B cell (primary cell): ENCODE measurements around the gene PHYH. TPM values are rescaled to one million over a fixed set of nuclear protein-coding genes. Genes with fewer than 3 reads are reported as not detected.
"Not testable (repeated sequence)": the region's sequence is repeated elsewhere in the genome, so short reads cannot be mapped to it uniquely, and the experiment has no call there.

Source experiments
- ATAC-seq: fragments of 200-7000 bp; cut with Tn5 transposase; one replicate; pipeline ENCODE4 v1.10.0; 2021; ENCODE audit warnings: low read depth, mild to moderate bottlenecking, moderate number of reproducible peaks, moderate library complexity
- CTCF ChIA-PET: fragments of 350-600 bp; sonication (Branson Sonifier 250); formaldehyde crosslinking; loops from one replicate; lab custom pipeline; 2021; ENCODE audit warnings: antibody characterized with exemption, inconsistent platforms; lab: Charles Lee
- POLR2A ChIA-PET: fragments of 350-600 bp; sonication (Branson Sonifier 250); formaldehyde crosslinking; loops from one replicate; lab custom pipeline; 2021; ENCODE audit warnings: antibody characterized with exemption; lab: Charles Lee
- DNase-seq: peaks from one replicate; pipeline ENCODE4 v3.0.0; 2013
- H2AFZ ChIP-seq: 2 replicates; pipeline ENCODE4 v1.6.1; 2012; ENCODE audit warnings: mild to moderate bottlenecking, low read depth, low read length; ENCODE audit not compliant: insufficient read depth, poor library complexity, severe bottlenecking
- H3K27ac ChIP-seq, 2 donors: 1 replicate in 1 of 2; 2 replicates in 1 of 2; pipeline ENCODE4 v1.5.1; 2012 to 2013; ENCODE audit warnings: low read length in 2 of 2, mild to moderate bottlenecking in 2 of 2, moderate library complexity in 1 of 2
- H3K27me3 ChIP-seq, 4 experiments: fragments of 200-600 bp in 1 of 4; sonication (generic) in 1 of 4; replicated peaks in 1 of 4; 1 replicate in 2 of 4; 2 replicates in 2 of 4; pipeline versions ENCODE4 v1.6.1 to v1.7.0; 2013 to 2016; ENCODE audit warnings: low read length in 3 of 4, mild to moderate bottlenecking in 2 of 4, mixed read lengths in 1 of 4, moderate library complexity in 1 of 4; ENCODE audit not compliant: insufficient read depth in 4 of 4, control insufficient read depth in 3 of 4; ENCODE audit errors: control extremely low read depth in 1 of 4
- H3K36me3 ChIP-seq, 2 experiments: replicated peaks in 1 of 2; 1 replicate in 1 of 2; 2 replicates in 1 of 2; pipeline versions ENCODE4 v1.6.1 to v1.7.1; 2013; ENCODE audit warnings: low read length in 1 of 2; ENCODE audit not compliant: insufficient read depth in 2 of 2, control insufficient read depth in 1 of 2; ENCODE audit errors: control extremely low read depth in 1 of 2, extremely low read depth in 1 of 2
- H3K4me1 ChIP-seq, 2 donors: fragments of 200-600 bp in 1 of 2; sonication (generic) in 1 of 2; 1 replicate in 1 of 2; 2 replicates in 1 of 2; pipeline versions ENCODE4 v1.5.1 to v1.6.1; 2013 to 2017; ENCODE audit warnings: low read length in 2 of 2; ENCODE audit not compliant: control insufficient read depth in 2 of 2, insufficient read depth in 2 of 2
- H3K4me2 ChIP-seq: replicated peaks from 2 replicates; pipeline ENCODE3; 2012; ENCODE audit warnings: mild to moderate bottlenecking, low read depth, low read length; ENCODE audit not compliant: poor library complexity, severe bottlenecking
- H3K4me3 ChIP-seq, 5 experiments: fragments of 200-600 bp in 1 of 5; sonication (generic) in 1 of 5; 1 replicate in 3 of 5; 2 replicates in 2 of 5; pipeline versions ENCODE4 v1.5.1 to v1.7.0; 2011 to 2016; ENCODE audit warnings: low read length in 4 of 5, mild to moderate bottlenecking in 4 of 5, low read depth in 2 of 5, control low read depth in 1 of 5, moderate library complexity in 1 of 5; ENCODE audit not compliant: insufficient read depth in 1 of 5; ENCODE audit errors: control extremely low read depth in 1 of 5, extremely low read depth in 1 of 5
- H3K79me2 ChIP-seq: fragments of 200-600 bp; sonication (generic); one replicate; pipeline ENCODE4 v1.6.0; 2016; ENCODE audit warnings: low read length; ENCODE audit not compliant: control insufficient read depth, insufficient read depth
- H3K9ac ChIP-seq: fragments of 200-600 bp; sonication (generic); 2 replicates; pipeline ENCODE4 v1.6.1; 2017; ENCODE audit warnings: mild to moderate bottlenecking, low read length, moderate library complexity
- H3K9me3 ChIP-seq, 3 donors: one replicate each; pipeline versions ENCODE4 v1.6.1 to v1.7.1; 2013; ENCODE audit warnings: low read length in 2 of 3; ENCODE audit not compliant: control insufficient read depth in 2 of 3, insufficient read depth in 1 of 3; ENCODE audit errors: control extremely low read depth in 1 of 3
- H4K20me1 ChIP-seq: 2 replicates; pipeline ENCODE4 v1.6.0; 2012; ENCODE audit warnings: mild to moderate bottlenecking, low read length; ENCODE audit not compliant: insufficient read depth, control insufficient read depth, poor library complexity, severe bottlenecking
- H3K27ac Mint-ChIP-seq: one replicate; pipeline ENCODE4 v1.8.0; 2021; ENCODE audit warnings: mixed read lengths
- H3K27me3 Mint-ChIP-seq: one replicate; pipeline ENCODE4 v1.8.0; 2021; ENCODE audit warnings: mixed read lengths
- H3K4me1 Mint-ChIP-seq: one replicate; pipeline ENCODE4 v1.8.0; 2021; ENCODE audit warnings: mixed read lengths
- H3K4me3 Mint-ChIP-seq: one replicate; pipeline ENCODE4 v1.8.0; 2021; ENCODE audit warnings: mixed read lengths
- H3K9me3 Mint-ChIP-seq: one replicate; pipeline ENCODE4 v1.8.0; 2022; ENCODE audit warnings: mixed read lengths; ENCODE audit not compliant: insufficient read depth
- EZH2 ChIP-seq: IDR thresholded peaks from 2 replicates; pipeline ENCODE4 v1.6.1; 2012; ENCODE audit warnings: borderline replicate concordance, low read depth, mild to moderate bottlenecking, moderate library complexity, low read length; ENCODE audit not compliant: insufficient read depth, poor library complexity, severe bottlenecking
- WGBS: methylation state at CpG from one replicate; pipeline ENCODE4 v1.1.5; 2013; ENCODE audit warnings: missing lambda C conversion rate; ENCODE audit not compliant: insufficient coverage; 5-methylcytosine and 5-hydroxymethylcytosine counted together
- intact Hi-C: fragments of 100-400 bp; cut with micrococcal nuclease; formaldehyde crosslinking; loops from one replicate; pipeline ENCODE4 v1.10.0; 2022
- polyA plus RNA-seq: library from polyadenylated mRNA; depleted of rRNA; stranded (reverse); fragments of >200 nt; gene quantifications from 2 replicates; pipeline ENCODE4 v1.2.3, GENCODE V29; 2012
- total RNA-seq, 2 donors: library from RNA; stranded (reverse); fragments of 120-200 nt in 1 of 2; gene quantifications; 1 replicate in 1 of 2; 2 replicates in 1 of 2; pipeline versions ENCODE4 v1.2.3 to v1.2.4, GENCODE V29; 2013 to 2022
- TF ChIP-seq, protein P1 (sequence below): fragments of 200-600 bp; IDR thresholded peaks from one replicate; pipeline ENCODE4 v1.8.0; 2022; ENCODE audit warnings: antibody characterized with exemption, mild to moderate bottlenecking

PHYH gene
- total and polyA plus RNA-seq, 2 donors (not counting 1 experiment from before 2014, with no cell fraction given): 3.1 to 9.7 TPM

DNA sequence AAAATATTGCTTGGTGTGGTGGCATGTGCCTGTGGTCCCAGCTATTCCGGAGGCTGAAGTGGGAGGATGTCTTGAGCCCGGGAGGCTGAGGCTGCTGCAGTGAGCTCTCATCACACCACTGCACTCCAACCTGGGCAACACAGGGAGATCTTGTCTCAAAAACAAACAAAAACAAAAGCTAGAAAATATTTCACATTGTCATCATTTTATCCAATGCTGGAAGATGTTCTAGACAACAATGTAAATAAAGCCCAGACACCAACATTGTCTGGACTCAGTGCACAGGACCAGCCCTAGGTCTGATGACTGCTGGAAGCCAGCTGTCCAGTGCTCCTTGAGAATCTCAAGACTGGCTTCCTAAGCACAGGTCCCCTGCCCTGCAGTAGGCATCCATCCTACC is 34.7 kb upstream of the PHYH start:
- Histone ChIP-seq H3K4me3 (no peak overlapping the region), H2AFZ (no peak overlapping the region), H3K79me2 (peaks cover 24% of the 10 kb centered on the region), H4K20me1 (no peaks in the 10 kb centered on the region), H3K36me3 (peaks cover 0 to 51% of the 10 kb centered on the region in 2 experiments), H3K27ac (no peak overlapping the region), H3K9me3 (no peaks in the 10 kb centered on the region), H3K9ac (no peak overlapping the region), H3K4me1 (no peaks in the 10 kb centered on the region), H3K4me2 (no peak overlapping the region), H3K27me3 (no peaks in the 10 kb centered on the region)
- no peak for TF ChIP-seq EZH2
- TF ChIP-seq, protein P1, sequence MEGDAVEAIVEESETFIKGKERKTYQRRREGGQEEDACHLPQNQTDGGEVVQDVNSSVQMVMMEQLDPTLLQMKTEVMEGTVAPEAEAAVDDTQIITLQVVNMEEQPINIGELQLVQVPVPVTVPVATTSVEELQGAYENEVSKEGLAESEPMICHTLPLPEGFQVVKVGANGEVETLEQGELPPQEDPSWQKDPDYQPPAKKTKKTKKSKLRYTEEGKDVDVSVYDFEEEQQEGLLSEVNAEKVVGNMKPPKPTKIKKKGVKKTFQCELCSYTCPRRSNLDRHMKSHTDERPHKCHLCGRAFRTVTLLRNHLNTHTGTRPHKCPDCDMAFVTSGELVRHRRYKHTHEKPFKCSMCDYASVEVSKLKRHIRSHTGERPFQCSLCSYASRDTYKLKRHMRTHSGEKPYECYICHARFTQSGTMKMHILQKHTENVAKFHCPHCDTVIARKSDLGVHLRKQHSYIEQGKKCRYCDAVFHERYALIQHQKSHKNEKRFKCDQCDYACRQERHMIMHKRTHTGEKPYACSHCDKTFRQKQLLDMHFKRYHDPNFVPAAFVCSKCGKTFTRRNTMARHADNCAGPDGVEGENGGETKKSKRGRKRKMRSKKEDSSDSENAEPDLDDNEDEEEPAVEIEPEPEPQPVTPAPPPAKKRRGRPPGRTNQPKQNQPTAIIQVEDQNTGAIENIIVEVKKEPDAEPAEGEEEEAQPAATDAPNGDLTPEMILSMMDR: no peak
- no peaks in the 10 kb centered on the region for H3K27me3 Mint-ChIP-seq
- no peaks in the 10 kb centered on the region for H3K4me1 Mint-ChIP-seq
- intact Hi-C loops: no loop called here
- DNase-seq: no peak
- ChIA-PET POLR2A (no interaction called here), CTCF (interaction anchor here (0.6 kb wide), 1 partner anchor 38 kb away, joined by 3 read pairs; no protein-coding TSS in a partner anchor)
- no peak overlapping the region for H3K27ac Mint-ChIP-seq
- no peak overlapping the region for H3K4me3 Mint-ChIP-seq
- no peak for ATAC-seq
- WGBS: 100% methylated on average over 1 of the region's 2 CpGs
- no peaks in the 10 kb centered on the region for H3K9me3 Mint-ChIP-seq

DNA sequence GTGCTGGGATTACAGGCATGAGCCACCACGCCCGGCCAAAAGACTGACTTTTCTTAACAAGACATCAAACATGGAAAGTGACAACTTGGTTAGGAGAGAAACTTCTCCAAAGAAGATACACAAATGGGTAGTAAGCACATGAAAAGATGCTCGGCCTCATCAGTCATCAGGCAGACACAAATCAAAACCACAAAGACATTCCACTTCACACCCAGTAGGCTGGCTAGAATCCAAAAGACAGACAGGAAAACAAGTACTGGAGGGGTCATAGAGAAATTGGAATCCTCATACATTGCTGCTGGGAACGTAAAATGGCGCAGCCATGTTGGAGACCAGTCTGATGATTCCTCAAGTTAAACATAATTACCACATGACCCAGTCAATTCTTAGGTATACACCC is 31.8 kb upstream of the PHYH start:
- no peak overlapping the region for H3K4me3 Mint-ChIP-seq
- intact Hi-C loops: no loop called here
- no peaks in the 10 kb centered on the region for H3K9me3 Mint-ChIP-seq
- H3K9ac ChIP-seq: no peak overlapping the region
- H3K27ac ChIP-seq: no peak overlapping the region
- ATAC-seq (no peak), DNase-seq (no peak)
- no peaks in the 10 kb centered on the region for H3K27me3 ChIP-seq
- H3K4me3 ChIP-seq: no peak overlapping the region
- no peak overlapping the region for H3K27ac Mint-ChIP-seq
- H3K9me3 ChIP-seq: no peaks in the 10 kb centered on the region
- no peaks in the 10 kb centered on the region for H4K20me1 ChIP-seq
- H3K4me1 Mint-ChIP-seq: no peaks in the 10 kb centered on the region
- no peak overlapping the region for H2AFZ ChIP-seq
- 100% methylated on average over 2 of the region's 5 CpGs for WGBS
- H3K36me3 ChIP-seq: peaks cover 0 to 54% of the 10 kb centered on the region in 2 experiments
- H3K4me2 ChIP-seq: no peak overlapping the region
- POLR2A ChIA-PET: no interaction called here
- CTCF ChIA-PET: no interaction called here
- H3K27me3 Mint-ChIP-seq: no peaks in the 10 kb centered on the region
- H3K4me1 ChIP-seq: no peaks in the 10 kb centered on the region
- peaks cover 12% of the 10 kb centered on the region for H3K79me2 ChIP-seq
- TF ChIP-seq EZH2: no peak
- TF ChIP-seq, protein P1: no peak

DNA sequence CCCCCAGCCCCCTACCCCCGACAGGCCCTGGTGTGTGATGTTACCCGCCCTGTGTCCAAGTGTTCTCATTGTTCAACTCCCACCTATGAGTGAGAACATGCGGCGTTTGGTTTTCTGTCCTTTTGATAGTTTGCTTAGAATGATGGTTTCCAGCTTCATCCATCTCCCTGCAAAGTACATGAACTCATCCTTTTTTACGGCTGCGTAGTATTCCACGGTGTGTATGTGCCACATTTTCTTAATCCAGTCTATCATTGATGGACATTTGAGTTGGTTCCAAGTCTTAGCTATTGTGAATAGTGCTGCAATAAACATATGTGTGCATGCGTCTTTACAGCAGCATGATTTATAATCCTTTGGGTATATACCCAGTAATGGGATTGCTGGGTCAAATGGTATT is 31.1 kb upstream of the PHYH start:
- H3K27me3 ChIP-seq, H3K4me1 Mint-ChIP-seq, H3K9ac ChIP-seq, H2AFZ ChIP-seq, H3K4me1 ChIP-seq, H3K9me3 ChIP-seq, intact Hi-C loops, CTCF ChIA-PET, ATAC-seq, H3K4me3 ChIP-seq, H3K4me2 ChIP-seq, H3K9me3 Mint-ChIP-seq, H3K27ac Mint-ChIP-seq, H3K27me3 Mint-ChIP-seq, H3K4me3 Mint-ChIP-seq, H4K20me1 ChIP-seq, H3K27ac ChIP-seq, DNase-seq, POLR2A ChIA-PET: not testable (repeated sequence)
- Histone ChIP-seq H3K79me2 (peaks cover 10% of the 10 kb centered on the region), H3K36me3 (peaks cover 0 to 61% of the 10 kb centered on the region in 2 experiments)
- WGBS: no CpG with 5 or more reads among the region's 8 CpGs
